Activated CD8-positive, alpha-beta memory T cell treated with anti-CD3 and anti-CD28 coated beads for 4 hours (primary cell): ENCODE measurements around the gene FAM3B.

ENCODE experiments used
- DNase-seq, 2 donors: peaks; one replicate each; pipeline ENCODE4 v3.0.0-alpha.2; 2020; ENCODE audit warnings: low read depth in 2 of 2

FAM3B gene

DNA sequence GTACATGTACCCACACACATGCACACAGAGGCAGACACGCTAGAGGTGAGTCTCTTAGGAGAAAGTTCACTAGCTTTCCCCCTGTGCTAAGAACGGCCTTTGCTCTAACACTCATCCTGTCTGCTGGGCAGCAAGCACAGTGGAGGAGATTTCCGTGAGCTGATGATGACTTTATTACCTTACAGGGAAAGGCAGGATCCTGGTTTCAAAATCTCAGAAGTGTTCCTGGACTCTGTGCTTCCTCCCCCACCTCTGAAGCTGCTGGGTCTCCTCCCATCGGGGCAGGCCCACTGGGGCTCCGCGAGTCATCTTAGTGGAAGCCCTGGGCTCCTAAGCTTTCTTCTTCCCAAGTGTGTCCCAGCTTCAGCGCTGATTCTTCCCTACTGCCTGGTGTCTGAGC, 2.7 kb downstream of the FAM3B start:
- no peak for DNase-seq

DNA sequence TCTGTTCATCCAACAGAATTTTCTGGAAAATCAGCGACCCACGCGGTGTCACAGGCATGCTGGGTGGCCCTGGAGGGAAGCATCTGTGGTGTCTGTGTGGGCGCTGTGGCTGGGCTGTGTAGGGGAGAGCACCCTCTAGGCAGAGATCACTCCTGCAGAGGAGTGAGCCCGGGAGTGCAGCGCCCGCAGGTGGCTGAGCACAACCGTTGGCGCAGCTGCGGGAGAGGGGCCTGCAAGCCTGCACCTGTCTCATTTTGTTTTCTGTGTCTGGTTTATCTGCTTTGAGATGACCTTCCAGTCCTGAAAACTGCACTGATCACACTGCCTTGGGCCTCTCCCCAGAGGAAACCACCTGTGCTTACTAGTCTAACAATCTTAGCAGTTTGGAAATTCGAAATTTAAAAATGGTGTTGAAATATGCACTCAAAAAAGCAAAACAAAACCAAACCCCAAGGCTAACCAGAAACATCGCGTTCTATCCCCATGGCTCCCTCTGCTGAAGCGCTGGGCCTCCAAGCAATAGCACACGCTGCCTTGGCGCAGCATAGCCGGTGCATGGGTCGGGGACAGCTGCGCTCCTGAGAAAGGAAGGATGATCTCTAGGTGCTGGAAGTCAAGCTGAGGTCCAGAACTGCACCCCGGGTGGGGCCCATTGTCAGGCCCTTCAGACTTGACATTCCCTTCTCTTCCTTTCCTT, 4.8 kb downstream of the FAM3B start:
- no peak for DNase-seq

DNA sequence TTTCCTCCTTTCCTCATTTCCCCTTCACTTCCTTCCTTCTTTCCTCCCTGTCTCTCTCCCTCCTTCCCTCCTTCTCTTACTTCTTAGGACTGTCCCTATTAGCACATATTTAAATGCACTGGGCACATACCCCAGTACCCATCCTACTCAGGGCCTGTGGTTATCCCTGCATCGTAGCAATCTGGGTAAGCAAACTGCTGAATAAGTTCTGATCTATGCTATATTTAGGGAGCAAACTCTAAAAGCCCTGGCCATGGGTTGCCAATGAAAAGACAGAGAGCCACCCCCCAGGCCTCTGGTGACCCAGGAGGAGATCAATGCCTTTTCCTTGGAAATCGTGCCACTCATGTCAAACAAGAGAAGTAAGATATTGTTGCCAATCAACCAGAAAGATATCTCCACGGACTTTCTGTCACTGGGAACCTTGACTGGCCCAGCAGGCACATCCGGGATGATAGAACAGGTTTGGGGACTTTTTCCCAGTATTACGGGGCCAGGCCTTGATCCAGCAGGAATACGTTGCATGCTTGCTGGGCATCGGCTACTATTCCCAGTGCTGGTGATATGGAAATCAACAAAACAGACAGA, 5.4 kb downstream of the FAM3B start:
- DNase-seq: no peak

DNA sequence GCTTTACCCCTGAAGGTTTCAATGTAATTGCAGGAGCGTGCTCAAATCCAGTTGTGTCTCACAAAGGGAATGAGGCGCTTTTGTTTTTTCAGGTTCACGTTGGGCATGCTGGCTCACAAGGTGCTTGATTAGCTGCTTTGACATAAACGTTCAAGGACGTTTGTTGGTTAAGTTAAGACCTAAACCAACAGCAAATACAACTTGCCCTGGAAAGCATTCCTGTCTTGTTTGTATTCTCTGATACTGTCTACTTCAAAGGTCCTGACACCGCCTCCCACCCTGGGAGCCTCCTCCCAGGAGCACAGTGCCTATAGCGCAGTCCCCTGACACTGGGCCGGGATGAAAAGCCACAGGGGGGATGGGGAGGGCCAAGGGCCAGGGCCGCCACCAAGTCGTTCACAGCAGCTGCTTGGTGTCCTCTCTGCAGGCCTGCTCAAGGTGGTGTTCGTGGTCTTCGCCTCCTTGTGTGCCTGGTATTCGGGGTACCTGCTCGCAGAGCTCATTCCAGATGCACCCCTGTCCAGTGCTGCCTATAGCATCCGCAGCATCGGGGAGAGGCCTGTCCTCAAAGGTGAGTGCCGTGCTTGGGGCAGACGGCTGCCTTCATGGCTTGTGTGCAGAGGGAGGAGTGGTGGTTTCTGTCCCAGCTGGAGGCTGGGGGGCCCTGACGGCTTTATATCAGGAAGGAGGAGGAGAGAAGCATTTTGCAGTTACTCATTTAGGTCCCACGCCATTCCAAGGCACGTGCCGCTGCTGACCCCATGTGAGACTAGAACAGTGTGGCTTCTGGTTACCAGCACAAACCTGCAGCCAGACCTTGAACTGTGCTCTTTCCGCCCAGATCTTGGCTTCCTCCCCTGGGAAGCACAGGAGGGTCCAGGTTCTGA, 6.1 kb downstream of the FAM3B start:
- DNase-seq: no peak

GRCh38 chr21:41325138-41325912, 8.7 kb downstream of the FAM3B start:
- DNase-seq: no peak

DNA sequence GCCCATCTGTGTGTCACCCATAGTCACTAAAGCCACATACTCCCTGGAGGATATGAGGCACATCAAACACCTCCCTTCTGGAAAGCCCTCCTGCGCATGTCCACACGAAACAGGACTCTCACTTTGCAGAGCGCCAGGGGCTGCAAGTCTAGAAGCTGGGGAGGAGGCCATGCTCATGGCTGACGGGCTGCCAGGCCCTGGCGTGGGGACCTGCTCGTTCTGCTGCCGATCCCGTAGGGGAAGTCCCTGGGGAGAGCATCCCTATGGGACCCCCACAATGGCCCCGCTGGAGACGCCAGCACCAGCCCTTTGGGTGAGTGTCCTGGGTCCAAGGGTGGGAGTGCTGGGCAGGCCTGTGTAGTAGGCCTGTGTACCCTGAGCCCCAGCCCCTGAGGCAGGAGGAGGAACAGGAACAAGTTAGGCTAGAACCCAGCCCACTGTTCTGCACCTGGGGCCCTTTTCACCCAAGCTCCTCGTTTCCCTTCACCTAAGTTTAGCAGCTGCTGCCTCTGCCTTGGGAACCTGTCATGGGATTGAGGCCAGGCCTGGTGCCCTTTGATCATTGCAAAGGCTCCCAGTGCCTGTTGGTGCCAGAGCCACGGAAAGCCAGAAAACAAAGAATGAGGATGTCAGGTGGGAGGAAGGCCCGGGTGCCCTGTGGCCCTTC, 9.9 kb downstream of the FAM3B start:
- DNase-seq: no peak

- DNase-seq: no peak
These were observed 11.2 kb downstream of the FAM3B start for GRCh38 chr21:41327753-41328152.

DNA sequence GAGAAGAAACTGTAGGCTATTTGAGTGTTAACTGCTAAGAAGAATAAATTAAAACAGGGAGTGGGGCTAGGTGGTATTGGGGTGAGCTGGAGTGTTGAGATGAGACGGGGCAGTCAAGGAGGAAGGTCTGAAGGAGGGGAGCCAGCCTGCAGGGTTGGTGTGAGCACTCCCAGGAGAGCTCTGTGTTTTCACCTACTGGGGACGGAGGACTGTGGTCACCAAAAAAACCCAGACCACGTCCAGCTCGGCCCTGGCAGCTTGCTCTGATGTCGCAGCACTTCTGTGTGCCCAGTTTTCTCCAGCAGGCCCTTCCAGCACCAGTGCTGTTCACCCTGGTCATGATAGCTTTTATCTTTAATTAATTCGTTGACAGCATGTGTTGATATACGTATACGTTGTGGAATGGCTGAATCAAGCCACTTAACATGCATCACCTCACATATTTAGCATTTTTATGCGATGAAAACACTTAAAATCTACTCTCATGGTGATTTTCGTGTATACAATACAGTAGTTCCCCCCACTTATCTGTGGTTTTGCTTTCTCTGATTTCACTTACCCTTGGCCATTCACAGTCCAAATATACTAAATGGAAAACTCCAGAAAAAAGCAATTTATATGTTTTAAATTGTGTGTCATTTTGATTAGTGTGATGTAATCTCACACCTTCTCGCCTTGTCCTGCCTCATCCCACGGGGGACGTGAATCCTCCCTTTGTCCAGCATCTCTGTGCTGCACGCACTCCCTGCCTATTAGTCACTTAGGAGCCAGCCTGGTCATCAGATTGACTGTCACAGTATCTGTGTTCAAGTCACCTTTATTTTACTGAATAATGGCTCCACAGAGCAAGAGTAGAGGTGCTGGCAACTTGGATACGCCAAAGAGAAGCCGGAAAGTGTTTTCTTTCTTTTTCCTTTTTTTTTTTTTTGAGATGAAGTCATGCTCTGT, 12.3 kb downstream of the FAM3B start:
- no peak for DNase-seq

- no peak for DNase-seq
These were observed 17.2 kb downstream of the FAM3B start for GRCh38 chr21:41333752-41334151.

DNA sequence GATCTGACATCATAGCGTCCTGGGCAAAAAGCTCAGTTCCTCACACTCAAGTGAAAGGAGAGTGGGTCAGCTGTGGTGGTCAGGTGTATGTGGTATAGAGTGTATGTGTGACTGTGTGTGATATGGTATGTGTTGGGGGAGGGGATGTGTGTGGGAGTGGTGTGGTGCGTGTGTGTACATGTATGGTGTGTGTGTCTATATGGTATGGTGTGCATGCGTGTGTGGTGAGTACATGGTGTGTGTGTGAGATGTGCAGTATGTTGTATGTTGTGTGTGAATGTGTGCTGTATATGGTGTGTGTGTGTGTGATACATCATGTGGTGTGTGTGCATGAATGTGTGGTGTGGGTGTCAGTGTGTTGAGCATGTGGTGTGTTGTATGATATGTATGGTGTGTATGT, 20.9 kb downstream of the FAM3B start:
- DNase-seq: no peak

GRCh38 chr21:41338455-41338854, 21.9 kb downstream of the FAM3B start:
- DNase-seq: no peak

GRCh38 chr21:41342035-41342434, 25.4 kb downstream of the FAM3B start:
- no peak for DNase-seq

DNA sequence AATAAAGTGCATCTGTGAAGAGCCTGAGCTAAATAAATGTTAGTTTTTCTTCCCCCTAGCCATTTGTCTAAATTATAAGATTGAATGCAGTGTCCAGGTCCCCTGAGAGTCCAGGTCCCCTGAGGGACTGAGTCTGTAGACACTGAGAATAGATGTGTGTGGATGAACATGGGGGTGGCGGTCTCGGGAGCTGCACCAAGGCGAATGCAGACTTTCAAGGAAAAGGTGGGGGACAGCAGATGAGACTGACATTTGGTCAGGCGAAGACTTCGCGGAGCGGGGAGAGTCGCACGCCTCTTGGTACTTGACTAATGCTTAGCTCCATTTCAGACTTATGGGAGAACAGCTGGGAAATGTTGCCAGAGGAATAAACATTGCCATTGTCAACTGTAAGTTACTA, 27.5 kb downstream of the FAM3B start:
- no peak for DNase-seq

DNA sequence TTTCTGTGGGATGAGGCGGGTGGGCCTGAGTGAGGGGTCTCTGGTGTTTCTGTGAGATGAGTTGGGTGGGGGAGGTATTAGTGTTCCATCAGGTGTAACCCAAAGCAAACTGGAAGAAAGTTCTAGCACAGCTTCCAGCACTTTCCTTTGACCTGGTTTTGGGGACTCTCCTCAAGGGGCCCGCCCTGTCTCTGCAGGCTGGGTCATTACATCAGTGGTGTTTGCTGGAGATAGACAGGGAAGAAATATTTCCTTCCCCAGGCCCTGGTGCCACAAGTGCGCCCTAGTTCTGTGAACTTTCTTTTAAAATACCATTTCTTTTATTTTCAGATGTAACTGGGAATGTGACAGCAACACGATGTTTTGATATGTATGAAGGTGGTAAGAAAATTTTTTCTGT, 28.8 kb downstream of the FAM3B start:
- DNase-seq: no peak

DNA sequence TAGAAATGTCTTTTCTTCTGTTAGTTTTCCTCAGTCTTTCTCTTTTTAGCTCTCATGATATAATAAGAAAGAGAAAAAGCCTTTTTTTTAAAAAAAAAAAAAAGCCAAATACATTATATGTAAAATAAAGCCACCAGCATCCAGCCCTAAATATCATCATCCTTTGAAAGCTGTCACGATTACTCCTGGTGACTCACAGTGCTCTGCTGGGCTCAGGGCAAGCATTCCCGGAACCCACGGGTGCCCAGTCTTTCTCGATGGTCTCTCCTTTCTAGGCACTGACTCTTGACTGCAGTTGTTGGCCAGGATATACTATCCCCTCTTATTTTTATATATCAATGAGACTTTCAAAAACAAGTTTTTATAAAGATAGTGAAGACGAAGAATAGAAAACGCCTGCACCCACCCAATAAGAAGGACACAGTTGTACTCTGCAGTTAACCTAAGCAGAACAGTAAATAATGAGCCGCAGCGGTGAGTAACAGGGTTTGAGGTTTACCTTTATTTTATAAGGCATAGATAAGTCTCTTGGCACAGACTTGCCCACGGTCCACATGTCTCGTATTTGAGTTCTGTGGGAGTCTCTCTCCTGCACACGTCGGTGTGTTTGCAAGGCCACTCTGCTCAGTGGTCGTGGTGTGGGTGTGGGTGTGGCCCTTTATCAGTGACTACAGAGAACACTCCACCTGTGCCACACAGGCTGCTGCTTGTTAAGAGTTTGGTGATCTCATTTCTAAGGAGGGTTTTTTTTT, 29.5 kb downstream of the FAM3B start:
- no peak for DNase-seq

- DNase-seq: no peak
These were observed 30.2 kb downstream of the FAM3B start for GRCh38 chr21:41346758-41347157.

DNA sequence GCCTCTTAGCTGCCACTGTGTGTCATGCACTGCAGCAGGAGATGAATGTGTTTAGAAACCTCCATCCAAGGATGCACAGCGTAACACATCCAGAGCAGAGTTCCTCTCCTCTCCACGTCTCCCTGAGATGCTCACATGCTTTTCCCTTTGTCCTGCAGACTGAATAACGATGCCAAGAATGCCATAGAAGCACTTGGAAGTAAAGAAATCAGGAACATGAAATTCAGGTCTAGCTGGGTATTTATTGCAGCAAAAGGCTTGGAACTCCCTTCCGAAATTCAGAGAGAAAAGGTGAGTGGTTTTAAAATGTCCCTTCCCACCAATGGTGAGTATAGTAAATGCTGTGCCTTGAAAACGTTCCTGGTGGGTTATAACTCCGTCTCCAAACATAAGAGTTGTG, 31.8 kb downstream of the FAM3B start:
- no peak for DNase-seq

GRCh38 chr21:41349126-41349525, 32.5 kb downstream of the FAM3B start:
- DNase-seq: no peak

DNA sequence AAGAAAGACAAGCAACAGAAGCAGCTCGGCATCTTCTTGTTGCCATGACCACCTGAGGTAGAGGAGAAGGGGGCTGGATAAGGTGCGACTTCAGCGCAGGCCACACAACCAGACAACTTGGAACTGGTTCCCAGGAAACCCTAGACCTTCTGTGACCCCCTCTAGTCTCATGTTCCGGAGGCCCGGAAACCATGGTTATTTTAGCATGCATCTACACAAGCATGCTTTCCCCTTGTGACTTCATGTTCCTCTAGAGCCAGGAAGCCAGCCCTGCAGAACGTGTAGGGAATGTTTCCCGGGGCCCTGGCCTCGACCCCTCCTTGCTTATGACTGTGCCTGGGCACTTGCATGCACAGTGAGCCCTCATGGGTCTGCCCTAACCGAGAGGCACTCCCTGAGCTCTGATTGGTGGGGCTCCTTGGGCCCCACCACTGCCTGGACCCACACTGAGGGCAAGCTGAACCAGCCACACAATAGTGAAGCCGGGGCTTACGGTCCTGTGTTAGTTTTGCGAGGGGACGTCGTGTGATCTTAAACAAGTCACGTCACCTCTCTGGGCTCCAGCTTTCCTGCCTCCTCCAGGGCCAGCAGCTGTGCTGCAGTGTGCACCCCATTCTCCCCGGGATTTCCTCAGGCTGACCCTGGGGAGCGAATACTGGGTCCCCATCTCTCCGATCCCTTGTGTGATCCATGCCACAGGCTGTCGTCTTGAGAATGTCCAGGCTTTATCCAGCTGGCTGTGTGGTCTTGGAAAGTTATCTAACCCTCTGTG, 33.2 kb downstream of the FAM3B start:
- no peak for DNase-seq
